Naive thymus-derived CD4-positive, alpha-beta T cell (primary cell): ENCODE results near the gene C3orf22. TPM values are rescaled to one million over a fixed set of nuclear protein-coding genes. Genes with fewer than 3 reads are reported as not detected.
"Not testable (repeated sequence)": the region's sequence is repeated elsewhere in the genome, so short reads cannot be mapped to it uniquely, and the experiment has no call there.

Source experiments
- ATAC-seq: fragments of 150-1000 bp; cut with Tn5 transposase; 2 replicates; pipeline ENCODE4 v1.10.0; 2021; ENCODE audit warnings: mild to moderate bottlenecking, moderate library complexity
- CTCF ChIA-PET: fragments of 350-600 bp; sonication (Branson Sonifier 250); formaldehyde crosslinking; loops from one replicate; lab custom pipeline; 2021; ENCODE audit warnings: antibody characterized with exemption; lab: Charles Lee
- POLR2A ChIA-PET: fragments of 350-600 bp; sonication (Branson Sonifier 250); formaldehyde crosslinking; loops from one replicate; lab custom pipeline; 2021; ENCODE audit warnings: antibody characterized with exemption, inconsistent platforms; lab: Charles Lee
- DNase-seq, 9 donors: peaks; one replicate each; pipeline versions ENCODE4 v3.0.0 to v3.0.0-alpha.2; 2020 to 2022; ENCODE audit warnings: mixed read lengths in 1 of 9
- H3K27ac ChIP-seq: one replicate; pipeline ENCODE4 v1.7.0; 2013; ENCODE audit warnings: mild to moderate bottlenecking, low read depth, low read length, moderate library complexity
- H3K27me3 ChIP-seq, 2 donors: one replicate each; pipeline ENCODE4 v1.7.0; 2013; ENCODE audit warnings: low read length in 2 of 2, mild to moderate bottlenecking in 2 of 2, moderate library complexity in 2 of 2; ENCODE audit not compliant: control insufficient read depth in 2 of 2, insufficient read depth in 2 of 2
- H3K36me3 ChIP-seq, 3 experiments: 1 replicate in 2 of 3; 2 replicates in 1 of 3; pipeline ENCODE4 v1.7.0; 2013; ENCODE audit warnings: low read length in 3 of 3, mild to moderate bottlenecking in 3 of 3, moderate library complexity in 1 of 3; ENCODE audit not compliant: insufficient read depth in 3 of 3, control insufficient read depth in 2 of 3
- H3K4me1 ChIP-seq, 2 donors: one replicate each; pipeline ENCODE4 v1.7.0; 2013; ENCODE audit warnings: low read length in 2 of 2, mild to moderate bottlenecking in 2 of 2, moderate library complexity in 1 of 2; ENCODE audit not compliant: control insufficient read depth in 2 of 2, insufficient read depth in 2 of 2
- H3K4me3 ChIP-seq: 2 replicates; pipeline ENCODE4 v1.7.0; 2013; ENCODE audit warnings: mild to moderate bottlenecking, low read length
- H3K9me3 ChIP-seq, 3 experiments: 1 replicate in 2 of 3; 2 replicates in 1 of 3; pipeline ENCODE4 v1.7.0; 2013; ENCODE audit warnings: low read length in 3 of 3; ENCODE audit not compliant: control insufficient read depth in 2 of 3
- H3K27ac Mint-ChIP-seq, 9 donors: one replicate each; pipeline ENCODE4 v1.8.0; 2020 to 2022; ENCODE audit warnings: mixed read lengths in 9 of 9, mild to moderate bottlenecking in 8 of 9, moderate library complexity in 5 of 9, inconsistent platforms in 2 of 9
- H3K27me3 Mint-ChIP-seq, 5 donors: one replicate each; pipeline ENCODE4 v1.8.0; 2021 to 2022; ENCODE audit warnings: mixed read lengths in 5 of 5, mild to moderate bottlenecking in 1 of 5
- H3K36me3 Mint-ChIP-seq, 5 donors: one replicate each; pipeline ENCODE4 v1.8.0; 2020 to 2022; ENCODE audit warnings: mixed read lengths in 5 of 5, mild to moderate bottlenecking in 3 of 5, inconsistent platforms in 1 of 5
- H3K4me1 Mint-ChIP-seq, 7 donors: one replicate each; pipeline ENCODE4 v1.8.0; 2020 to 2022; ENCODE audit warnings: mixed read lengths in 7 of 7, mild to moderate bottlenecking in 3 of 7, inconsistent platforms in 1 of 7
- H3K4me3 Mint-ChIP-seq, 10 donors: one replicate each; pipeline ENCODE4 v1.8.0; 2020 to 2022; ENCODE audit warnings: mild to moderate bottlenecking in 10 of 10, mixed read lengths in 10 of 10, moderate library complexity in 6 of 10, inconsistent platforms in 2 of 10
- H3K9me3 Mint-ChIP-seq, 11 donors: one replicate each; pipeline ENCODE4 v1.8.0; 2020 to 2022; ENCODE audit warnings: mixed read lengths in 11 of 11, mild to moderate bottlenecking in 4 of 11, inconsistent platforms in 1 of 11, moderate library complexity in 1 of 11
- intact Hi-C, 2 donors: fragments of 100-400 bp; cut with micrococcal nuclease; formaldehyde crosslinking; loops; one replicate each; pipeline ENCODE4 v1.15.1; 2023
- polyA plus RNA-seq, 2 donors: library from polyadenylated mRNA; unstranded; fragments of 300-500 nt; fragmentation: Illumina TruSeq; gene quantifications; one replicate each; pipeline ENCODE4 v1.2.3, GENCODE V29; 2021
- total RNA-seq, 6 experiments: library from RNA in 5 of 6; stranded (reverse) in 5 of 6; gene quantifications; 1 replicate in 5 of 6; 2 replicates in 1 of 6; pipeline ENCODE4 v1.2.3 and lab custom pipeline; 2021 to 2026

Gene C3orf22
- total and polyA plus RNA-seq, 7 experiments from 2014 or later = not detected

DNA sequence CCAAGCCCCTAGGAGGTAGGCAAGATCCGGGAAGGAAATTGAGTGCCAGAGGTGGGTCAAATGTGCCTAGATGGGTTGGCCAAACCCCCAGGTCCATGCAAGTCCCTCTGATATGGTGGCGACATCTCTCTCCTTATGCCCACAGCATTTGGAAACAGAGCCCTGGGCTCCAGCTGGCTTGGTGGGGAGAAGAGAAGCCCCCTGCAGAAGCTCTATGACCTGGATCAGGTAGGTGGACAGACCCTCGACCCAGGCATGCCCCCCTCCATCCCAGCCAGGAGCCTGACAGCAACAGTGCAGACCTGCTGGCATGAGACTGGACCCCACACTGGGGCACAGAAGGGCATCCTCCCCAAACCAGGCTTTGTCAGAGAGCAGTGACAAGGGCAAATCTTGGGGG, 22.6 kb downstream of the C3orf22 start:
- Histone ChIP-seq H3K4me1 (no peaks in the 10 kb centered on the region), H3K9me3 (no peaks in the 10 kb centered on the region), H3K27me3 (no peaks in the 10 kb centered on the region), H3K36me3 (no peaks in the 10 kb centered on the region), H3K27ac (no peak overlapping the region), H3K4me3 (no peak overlapping the region)
- POLR2A ChIA-PET = no interaction called here
- Mint-ChIP-seq H3K36me3 (no peaks in the 10 kb centered on the region), H3K27ac (no peak overlapping the region), H3K27me3 (peaks cover 17 to 30% (median 20%) of the 10 kb centered on the region in 5 donors), H3K4me3 (no peak overlapping the region), H3K4me1 (peaks cover 0 to 13% (median 0%) of the 10 kb centered on the region in 7 donors), H3K9me3 (peaks cover 0 to 3% (median 0%) of the 10 kb centered on the region in 11 donors)
- no peak for ATAC-seq
- CTCF ChIA-PET = no interaction called here
- DNase-seq = no peak
- intact Hi-C loops = no loop called here

DNA sequence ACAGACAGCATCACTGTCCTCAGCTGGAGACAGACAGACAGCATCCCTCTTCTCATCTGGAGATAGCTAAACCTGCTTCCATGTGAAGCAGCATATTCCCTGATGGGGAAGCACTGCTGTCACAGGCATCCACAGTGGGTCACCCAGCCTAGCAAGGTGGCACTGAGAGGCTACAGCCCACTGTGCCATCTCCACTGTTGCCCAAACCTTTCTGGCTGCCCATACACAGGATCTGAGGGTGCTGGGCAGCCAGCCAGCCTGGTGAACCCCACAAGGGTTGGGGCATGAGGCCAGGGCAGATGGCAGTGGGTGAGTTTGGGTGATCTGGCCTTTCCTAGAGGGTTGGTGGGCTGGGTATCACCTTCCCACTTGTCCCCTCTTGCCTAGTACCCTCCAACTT, 23.1 kb downstream of the C3orf22 start:
- ChIA-PET CTCF (no interaction called here), POLR2A (no interaction called here)
- Mint-ChIP-seq H3K4me3 (no peak overlapping the region), H3K9me3 (peaks cover 0 to 3% (median 0%) of the 10 kb centered on the region in 11 donors), H3K27me3 (peaks cover 15 to 25% (median 17%) of the 10 kb centered on the region in 5 donors), H3K4me1 (peaks cover 0 to 8% (median 0%) of the 10 kb centered on the region in 7 donors), H3K27ac (no peak overlapping the region), H3K36me3 (no peaks in the 10 kb centered on the region)
- Histone ChIP-seq H3K36me3 (no peaks in the 10 kb centered on the region), H3K27me3 (no peaks in the 10 kb centered on the region), H3K4me3 (no peak overlapping the region), H3K4me1 (no peaks in the 10 kb centered on the region), H3K27ac (no peak overlapping the region), H3K9me3 (no peaks in the 10 kb centered on the region)
- no peak for ATAC-seq
- intact Hi-C loops = no loop called here
- DNase-seq = no peak

DNA sequence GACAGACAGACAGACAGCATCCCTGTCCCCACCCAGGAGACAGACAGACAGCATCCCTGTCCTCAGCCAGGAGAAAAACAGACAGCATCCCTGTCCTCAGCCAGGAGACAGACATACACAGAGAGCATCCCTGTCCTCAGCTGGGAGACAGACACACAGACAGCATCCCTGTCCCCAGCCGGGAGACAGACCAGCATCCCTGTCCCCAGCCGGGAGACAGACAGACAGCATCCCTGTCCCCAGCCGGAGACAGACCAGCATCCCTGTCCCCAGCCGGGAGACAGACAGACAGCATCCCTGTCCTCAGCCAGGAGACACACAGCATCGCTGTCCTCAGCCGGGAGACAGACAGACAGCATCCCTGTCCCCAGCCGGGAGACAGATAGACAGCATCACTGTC, 24.0 kb downstream of the C3orf22 start:
- H3K9me3 ChIP-seq, H3K4me3 ChIP-seq, H3K4me1 ChIP-seq, POLR2A ChIA-PET, H3K27me3 ChIP-seq, ATAC-seq, H3K4me3 Mint-ChIP-seq, H3K4me1 Mint-ChIP-seq, DNase-seq, H3K36me3 Mint-ChIP-seq, H3K9me3 Mint-ChIP-seq, H3K27ac ChIP-seq, intact Hi-C loops, CTCF ChIA-PET, H3K36me3 ChIP-seq, H3K27ac Mint-ChIP-seq: not testable (repeated sequence)
- H3K27me3 Mint-ChIP-seq = peaks cover 6 to 20% (median 12%) of the 10 kb centered on the region in 5 donors

DNA sequence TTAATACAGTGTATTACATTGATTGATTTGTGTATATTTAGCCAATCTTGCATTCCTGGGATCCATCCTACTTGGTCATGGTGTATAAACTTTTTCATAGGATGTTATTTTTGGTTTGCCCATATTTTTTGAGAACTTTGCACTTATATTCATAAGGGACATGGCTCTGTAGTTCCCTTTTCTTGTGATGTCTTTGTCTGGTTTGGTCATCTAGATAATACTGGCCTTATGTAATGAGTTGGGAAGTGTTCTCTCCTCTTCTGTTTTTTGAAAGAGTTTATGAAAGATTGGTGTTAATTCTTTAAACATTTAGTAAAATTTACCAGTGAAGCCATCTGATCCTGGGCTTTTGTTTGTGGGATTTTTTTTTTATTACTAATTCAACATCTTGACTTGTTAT, 25.2 kb downstream of the C3orf22 start:
- Histone ChIP-seq H3K4me3 (no peak overlapping the region), H3K9me3 (no peaks in the 10 kb centered on the region), H3K27ac (no peak overlapping the region), H3K36me3 (no peaks in the 10 kb centered on the region), H3K27me3 (no peaks in the 10 kb centered on the region), H3K4me1 (no peaks in the 10 kb centered on the region)
- no peak for ATAC-seq
- H3K36me3 Mint-ChIP-seq = no peaks in the 10 kb centered on the region
- ChIA-PET CTCF (no interaction called here), POLR2A (no interaction called here)
- H3K27ac Mint-ChIP-seq = no peak overlapping the region
- H3K9me3 Mint-ChIP-seq = no peaks in the 10 kb centered on the region
- intact Hi-C loops = no loop called here
- H3K4me1 Mint-ChIP-seq = peaks cover 0 to 6% (median 0%) of the 10 kb centered on the region in 7 donors
- no peak overlapping the region for H3K4me3 Mint-ChIP-seq
- DNase-seq = no peak
- peaks cover 6 to 20% (median 12%) of the 10 kb centered on the region in 5 donors for H3K27me3 Mint-ChIP-seq

DNA sequence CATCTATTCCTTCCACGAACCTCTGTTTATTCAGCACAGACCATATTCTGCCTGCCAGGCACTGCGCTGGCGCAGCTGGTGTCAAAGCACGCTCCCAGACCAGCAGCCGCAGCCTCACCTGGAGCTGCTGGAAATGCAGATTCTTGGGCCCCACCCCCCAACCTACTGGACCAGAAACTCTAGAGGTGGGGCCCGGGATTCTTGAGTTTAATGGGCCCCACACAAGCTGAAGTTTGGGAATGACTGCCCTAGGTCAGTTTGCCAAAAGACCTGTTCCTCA, 27.7 kb downstream of the C3orf22 start:
- Mint-ChIP-seq H3K4me1 (peaks cover 0 to 11% (median 0%) of the 10 kb centered on the region in 7 donors), H3K36me3 (no peaks in the 10 kb centered on the region), H3K27ac (no peak overlapping the region), H3K9me3 (no peaks in the 10 kb centered on the region), H3K4me3 (no peak overlapping the region), H3K27me3 (peaks cover 6 to 20% (median 13%) of the 10 kb centered on the region in 5 donors)
- ChIA-PET POLR2A (no interaction called here), CTCF (no interaction called here)
- no peaks in the 10 kb centered on the region for H3K4me1 ChIP-seq
- H3K36me3 ChIP-seq = no peaks in the 10 kb centered on the region
- intact Hi-C loops = no loop called here
- H3K4me3 ChIP-seq = no peak overlapping the region
- no peaks in the 10 kb centered on the region for H3K27me3 ChIP-seq
- ATAC-seq = no peak
- no peak overlapping the region for H3K27ac ChIP-seq
- DNase-seq = no peak
- no peaks in the 10 kb centered on the region for H3K9me3 ChIP-seq

DNA sequence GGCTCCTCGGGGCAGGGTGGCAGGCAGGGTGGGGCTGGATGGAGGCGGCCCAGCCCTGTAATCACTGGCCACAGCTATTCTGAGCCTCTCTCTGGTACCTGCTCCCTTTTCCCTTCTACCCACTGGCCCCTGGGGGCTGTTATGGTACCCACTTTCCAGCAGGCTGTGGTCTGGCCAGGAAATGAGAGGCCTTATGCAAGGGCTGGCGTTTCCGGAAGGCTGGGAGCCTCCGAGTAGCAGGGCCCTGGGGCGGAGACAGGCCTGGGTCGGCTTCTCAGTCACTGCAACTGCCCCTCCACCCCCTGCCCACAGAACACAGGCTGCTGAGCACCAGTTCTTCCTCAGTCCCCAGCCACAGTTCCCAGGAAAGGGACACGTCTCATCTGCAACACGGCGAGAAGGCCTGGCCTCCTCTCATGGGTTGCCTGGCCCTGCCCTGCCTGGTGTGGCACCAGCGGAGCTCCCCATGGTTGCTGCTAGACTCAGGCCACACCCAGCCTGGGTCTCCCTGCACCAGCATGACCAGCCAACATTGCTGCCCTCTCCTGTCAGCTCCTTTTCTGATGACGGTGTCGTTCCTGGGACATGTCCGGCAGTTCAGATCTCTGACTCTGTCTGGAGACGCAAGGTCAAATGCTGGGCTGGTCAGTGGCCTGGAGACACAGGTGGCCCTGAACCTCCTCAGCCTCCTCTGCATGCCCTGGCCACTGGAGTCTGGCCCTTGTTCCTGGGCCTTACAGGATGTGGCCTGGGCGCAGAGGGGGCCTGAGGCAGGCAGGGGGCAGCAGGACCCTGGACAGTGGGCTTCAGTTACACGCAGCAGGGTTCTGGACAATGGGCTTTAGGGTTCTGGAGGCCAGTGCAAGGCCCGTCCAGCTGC, 28.3 kb downstream of the C3orf22 start:
- no peak overlapping the region for H3K27ac ChIP-seq
- H3K27me3 Mint-ChIP-seq = peaks cover 6 to 17% (median 17%) of the 10 kb centered on the region in 5 donors

DNA sequence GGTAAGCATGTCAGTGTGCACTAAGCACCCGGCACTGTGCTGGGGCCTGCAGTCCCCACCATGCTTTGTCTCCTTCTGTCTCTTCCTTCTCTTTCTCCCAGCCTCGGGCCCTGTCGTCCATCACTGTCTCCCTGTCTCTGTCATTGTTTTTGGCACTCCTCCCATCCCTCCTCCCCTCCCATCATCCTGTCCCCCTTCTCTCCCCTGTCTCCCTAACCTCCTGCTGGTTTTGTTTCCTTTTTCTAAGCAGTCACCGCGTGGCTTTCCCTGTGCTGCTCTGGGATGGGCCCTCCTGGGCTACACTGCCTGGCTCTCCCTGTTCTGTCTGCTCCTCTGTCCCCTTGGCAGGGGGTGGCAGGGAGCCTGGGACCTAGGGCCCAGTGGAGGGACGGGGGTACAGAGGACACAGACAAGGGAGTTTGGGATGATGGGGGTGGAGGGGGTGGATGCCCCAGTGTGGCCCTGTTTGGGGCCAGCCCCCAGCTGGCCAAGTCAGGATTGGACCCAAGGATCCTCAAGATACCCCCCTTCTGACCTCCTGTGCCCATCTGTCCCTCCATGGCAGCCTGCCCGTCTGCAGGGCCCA, 29.1 kb downstream of the C3orf22 start:
- Mint-ChIP-seq H3K27me3 (peaks cover 8 to 20% (median 15%) of the 10 kb centered on the region in 5 donors), H3K9me3 (no peaks in the 10 kb centered on the region), H3K36me3 (no peaks in the 10 kb centered on the region), H3K4me3 (no peak overlapping the region), H3K27ac (no peak overlapping the region), H3K4me1 (peaks cover 0 to 11% (median 0%) of the 10 kb centered on the region in 7 donors)
- intact Hi-C loops = no loop called here
- H3K27ac ChIP-seq = no peak overlapping the region
- no peaks in the 10 kb centered on the region for H3K9me3 ChIP-seq
- DNase-seq (no peak), ATAC-seq (no peak)
- H3K4me3 ChIP-seq = no peak overlapping the region
- H3K4me1 ChIP-seq = no peaks in the 10 kb centered on the region
- CTCF ChIA-PET = no interaction called here
- POLR2A ChIA-PET = no interaction called here
- H3K36me3 ChIP-seq = no peaks in the 10 kb centered on the region
- no peaks in the 10 kb centered on the region for H3K27me3 ChIP-seq

More for the DNA sequence above, 28.3 kb downstream of the C3orf22 start:
- Mint-ChIP-seq H3K4me1 (peaks cover 0 to 11% (median 0%) of the 10 kb centered on the region in 7 donors), H3K9me3 (no peaks in the 10 kb centered on the region), H3K36me3 (no peaks in the 10 kb centered on the region), H3K27ac (no peak overlapping the region), H3K4me3 (no peak overlapping the region)
- DNase-seq (no peak), ATAC-seq (peak; percentile 69)
- Histone ChIP-seq H3K4me3 (no peak overlapping the region), H3K4me1 (no peaks in the 10 kb centered on the region), H3K9me3 (no peaks in the 10 kb centered on the region), H3K36me3 (no peaks in the 10 kb centered on the region), H3K27me3 (no peaks in the 10 kb centered on the region)
- CTCF ChIA-PET = no interaction called here
- POLR2A ChIA-PET = no interaction called here
- intact Hi-C loops = no loop called here
